Measurements from ENCODE around the gene ST6GALNAC1. TPM values are rescaled to one million over a fixed set of nuclear protein-coding genes. Genes with fewer than 3 reads are reported as not detected.

The ST6GALNAC1 gene, protein sequence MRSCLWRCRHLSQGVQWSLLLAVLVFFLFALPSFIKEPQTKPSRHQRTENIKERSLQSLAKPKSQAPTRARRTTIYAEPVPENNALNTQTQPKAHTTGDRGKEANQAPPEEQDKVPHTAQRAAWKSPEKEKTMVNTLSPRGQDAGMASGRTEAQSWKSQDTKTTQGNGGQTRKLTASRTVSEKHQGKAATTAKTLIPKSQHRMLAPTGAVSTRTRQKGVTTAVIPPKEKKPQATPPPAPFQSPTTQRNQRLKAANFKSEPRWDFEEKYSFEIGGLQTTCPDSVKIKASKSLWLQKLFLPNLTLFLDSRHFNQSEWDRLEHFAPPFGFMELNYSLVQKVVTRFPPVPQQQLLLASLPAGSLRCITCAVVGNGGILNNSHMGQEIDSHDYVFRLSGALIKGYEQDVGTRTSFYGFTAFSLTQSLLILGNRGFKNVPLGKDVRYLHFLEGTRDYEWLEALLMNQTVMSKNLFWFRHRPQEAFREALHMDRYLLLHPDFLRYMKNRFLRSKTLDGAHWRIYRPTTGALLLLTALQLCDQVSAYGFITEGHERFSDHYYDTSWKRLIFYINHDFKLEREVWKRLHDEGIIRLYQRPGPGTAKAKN
- not detected for total RNA-seq (2021; ENCODE audit: unreplicated experiment)
- polyA plus RNA-seq (2012): 0.12 and 0.30 TPM in 2 replicates
- Bru-seq, nascent RNA: percentile 12 among the genes with signal in this experiment
- percentile 8 among the genes with signal in this experiment for BruChase-seq, experiment 1, labeled RNA remaining after a 6-hour chase
- BruChase-seq, experiment 2, labeled RNA remaining after a 2-hour chase: not detected
- long read RNA-seq: 0 reads

GRCh38 chr17:76643553-76644148 is at the start of gene ST6GALNAC1:
Gene ST6GALNAC1 (minus strand): TSS chr17:76643757. CDS start chr17:76643638, 119 bp downstream.
- DNase-seq (ENCODE audit: low read depth, low spot score): no peak
- no peak for ATAC-seq
- POLR2A ChIA-PET: no interaction called here

More at GRCh38 chr17:76643553-76644148, at the start of gene ST6GALNAC1:
- RAD21 ChIA-PET (ENCODE audit: low non-redundant PET in 1 of 2, low total read pairs in 2 of 2, uncharacterized antibody in 2 of 2, unreplicated experiment in 2 of 2): interaction anchor here in 1 of 2 experiments (0.5 kb wide), 1 partner anchor 522 kb away, joined by 3 read pairs; no protein-coding TSS in a partner anchor
- Histone ChIP-seq H3K27me3 (ENCODE audit: insufficient read depth, low read length) (no peaks in the 10 kb centered on the region), H3K27ac (ENCODE audit: low read depth, low read length) (no peak within 1 kb of the TSS), H3K4me2 (ENCODE audit: low read length) (no peak within 1 kb of the TSS), H3K9me2 (ENCODE audit: insufficient read depth) (no peaks in the 10 kb centered on the region), H3K9me3 (ENCODE audit: control insufficient read depth in 1 of 2, insufficient read depth in 1 of 2, low read depth in 1 of 2, low read length in 2 of 2) (no peaks in the 10 kb centered on the region), H2AFZ (ENCODE audit: low read depth, low read length, poor library complexity, severe bottlenecking) (no peak within 1 kb of the TSS), H3K4me3 (replicated peaks in 1 of 2; ENCODE audit: low read depth in 1 of 2, low read length in 2 of 2) (no peak within 1 kb of the TSS), H3K9ac (ENCODE audit: low read length) (no peak within 1 kb of the TSS), H3K36me3 (ENCODE audit: control insufficient read depth in 1 of 2, insufficient read depth in 2 of 2, low read length in 2 of 2) (no peaks in the 10 kb centered on the region), H4K20me1 (ENCODE audit: insufficient read depth) (no peaks in the 10 kb centered on the region), H3K4me1 (ENCODE audit: control insufficient read depth in 1 of 2, insufficient read depth in 2 of 2, low read length in 2 of 2) (peaks cover 7 to 13% of the 10 kb centered on the region in 2 experiments; a peak in 3 of 4 replicates), H3K79me2 (ENCODE audit: insufficient read depth, low read length) (no peaks in the 10 kb centered on the region)
- intact Hi-C loops (cut with micrococcal nuclease): no loop called here
- CTCF ChIA-PET: no interaction called here
- TF ChIP-seq ZBTB33 (IDR thresholded peaks at IDR 0.05; ENCODE audit: extremely low read depth, insufficient replicate concordance, low read length) (no peak), ELF1 (IDR thresholded peaks at IDR 0.05; ENCODE audit: borderline replicate concordance, low read depth) (no peak)
- no TSS peak for BruUV-seq (replicated peaks)

Data from HCT116 (cell line).